Ammon's horn (tissue), 1 donor: ENCODE results near the gene MRPL40.

ENCODE experiments used
- DNase-seq: peaks from one replicate; pipeline ENCODE4 v3.0.0-alpha.2; 2016; ENCODE audit warnings: low spot score

Gene MRPL40

DNA sequence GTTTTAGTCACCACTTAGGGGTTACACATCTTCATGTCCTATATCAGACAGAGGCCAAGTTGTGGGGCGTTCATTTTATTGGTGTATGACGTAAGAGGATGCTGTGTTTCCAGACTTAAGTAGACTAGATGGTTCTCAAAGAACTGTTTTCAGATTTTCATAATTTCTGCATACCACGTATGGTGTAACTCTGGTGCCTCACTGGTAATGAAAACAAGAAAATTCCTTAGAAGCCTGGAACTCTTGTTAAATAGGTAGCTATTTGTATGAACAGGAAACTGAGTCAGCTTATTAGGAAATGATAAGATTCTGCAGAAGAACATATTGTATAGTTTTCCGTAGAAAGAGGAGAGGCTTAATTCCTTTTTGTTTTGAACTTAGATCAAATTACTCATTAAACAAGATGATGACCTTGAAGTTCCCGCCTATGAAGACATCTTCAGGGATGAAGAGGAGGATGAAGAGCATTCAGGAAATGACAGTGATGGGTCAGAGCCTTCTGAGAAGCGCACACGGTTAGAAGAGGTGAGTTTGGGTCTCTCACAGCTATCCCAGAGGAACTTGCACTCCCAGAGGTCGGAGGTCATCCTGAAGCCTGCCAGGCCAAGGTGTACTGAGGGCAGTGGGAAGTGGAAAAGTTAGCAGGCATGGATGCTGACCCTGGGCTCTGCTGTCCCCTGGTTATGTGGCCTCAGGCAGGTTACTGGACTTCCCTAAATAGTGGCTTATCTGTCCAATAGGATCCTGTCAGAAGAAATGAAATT, 51.3 kb downstream of the MRPL40 start:
- DNase-seq, result no peak
